NCI-H1417 treated with DMSO at 0.1 percent for 48 hours (cell line): ENCODE measurements around the gene NRL.

Experiments
- DNase-seq: peaks from one replicate; lab custom pipeline; 2025; lab: John Stamatoyannopoulos, UW

The NRL gene

GRCh38 chr14:24144451-24144850 is 29.7 kb upstream of the NRL start:
- no peak for DNase-seq

- no peak for DNase-seq
Measured at GRCh38 chr14:24143511-24143910, 28.8 kb upstream of the NRL start.

GRCh38 chr14:24141097-24141880 is 26.5 kb upstream of the NRL start, which contains the start of gene EMC9:
EMC9 (minus strand) TSS chr14:24141591; CDS start chr14:24141304, 287 bp downstream.
- DNase-seq: peak; percentile 98

- DNase-seq: no peak
Measured at GRCh38 chr14:24139272-24139934, 24.7 kb upstream of the NRL start.

GRCh38 chr14:24138396-24139271 is 23.9 kb upstream of the NRL start:
- no peak for DNase-seq

- DNase-seq: no peak
Measured at GRCh38 chr14:24137529-24138395, 23.0 kb upstream of the NRL start.

- DNase-seq: no peak
Measured at GRCh38 chr14:24136684-24137528, 22.2 kb upstream of the NRL start.

GRCh38 chr14:24135834-24136683 is 21.3 kb upstream of the NRL start, which contains the start of gene PSME1:
PSME1 (plus strand) TSS chr14:24136194; CDS start chr14:24136263, 69 bp downstream.
- peak; percentile 77 for DNase-seq

- DNase-seq: no peak
Measured at GRCh38 chr14:24135584-24135833, 20.8 kb upstream of the NRL start.

GRCh38 chr14:24133735-24134134 is 19.0 kb upstream of the NRL start:
- no peak for DNase-seq

- no peak for DNase-seq
Measured at GRCh38 chr14:24132976-24133375, 18.2 kb upstream of the NRL start.

- no peak for DNase-seq
Measured at GRCh38 chr14:24132061-24132685, 17.4 kb upstream of the NRL start.

- DNase-seq: no peak
Measured at GRCh38 chr14:24131549-24131966, 16.8 kb upstream of the NRL start.

- DNase-seq: no peak
Measured at GRCh38 chr14:24130717-24131548, 16.2 kb upstream of the NRL start.

GRCh38 chr14:24130380-24130716 is 15.6 kb upstream of the NRL start, which contains the start of gene FITM1:
FITM1 (plus strand) TSS chr14:24130659; CDS start chr14:24131564, 905 bp downstream.
- DNase-seq: no peak

GRCh38 chr14:24129410-24129998 is 14.8 kb upstream of the NRL start:
- no peak for DNase-seq

- DNase-seq: no peak
Measured at GRCh38 chr14:24127673-24128072, 12.9 kb upstream of the NRL start.

- no peak for DNase-seq
Measured at GRCh38 chr14:24126939-24127338, 12.2 kb upstream of the NRL start.
